GM21786 (cell line): Measurements from ENCODE around the gene NPC1L1.

Experiments
- ATAC-seq: cut with Tn5 transposase; IDR thresholded peaks from one replicate; pipeline ENCODE4 v1.9.1; 2021; ENCODE audit not compliant: unreplicated experiment

NPC1L1 gene, protein sequence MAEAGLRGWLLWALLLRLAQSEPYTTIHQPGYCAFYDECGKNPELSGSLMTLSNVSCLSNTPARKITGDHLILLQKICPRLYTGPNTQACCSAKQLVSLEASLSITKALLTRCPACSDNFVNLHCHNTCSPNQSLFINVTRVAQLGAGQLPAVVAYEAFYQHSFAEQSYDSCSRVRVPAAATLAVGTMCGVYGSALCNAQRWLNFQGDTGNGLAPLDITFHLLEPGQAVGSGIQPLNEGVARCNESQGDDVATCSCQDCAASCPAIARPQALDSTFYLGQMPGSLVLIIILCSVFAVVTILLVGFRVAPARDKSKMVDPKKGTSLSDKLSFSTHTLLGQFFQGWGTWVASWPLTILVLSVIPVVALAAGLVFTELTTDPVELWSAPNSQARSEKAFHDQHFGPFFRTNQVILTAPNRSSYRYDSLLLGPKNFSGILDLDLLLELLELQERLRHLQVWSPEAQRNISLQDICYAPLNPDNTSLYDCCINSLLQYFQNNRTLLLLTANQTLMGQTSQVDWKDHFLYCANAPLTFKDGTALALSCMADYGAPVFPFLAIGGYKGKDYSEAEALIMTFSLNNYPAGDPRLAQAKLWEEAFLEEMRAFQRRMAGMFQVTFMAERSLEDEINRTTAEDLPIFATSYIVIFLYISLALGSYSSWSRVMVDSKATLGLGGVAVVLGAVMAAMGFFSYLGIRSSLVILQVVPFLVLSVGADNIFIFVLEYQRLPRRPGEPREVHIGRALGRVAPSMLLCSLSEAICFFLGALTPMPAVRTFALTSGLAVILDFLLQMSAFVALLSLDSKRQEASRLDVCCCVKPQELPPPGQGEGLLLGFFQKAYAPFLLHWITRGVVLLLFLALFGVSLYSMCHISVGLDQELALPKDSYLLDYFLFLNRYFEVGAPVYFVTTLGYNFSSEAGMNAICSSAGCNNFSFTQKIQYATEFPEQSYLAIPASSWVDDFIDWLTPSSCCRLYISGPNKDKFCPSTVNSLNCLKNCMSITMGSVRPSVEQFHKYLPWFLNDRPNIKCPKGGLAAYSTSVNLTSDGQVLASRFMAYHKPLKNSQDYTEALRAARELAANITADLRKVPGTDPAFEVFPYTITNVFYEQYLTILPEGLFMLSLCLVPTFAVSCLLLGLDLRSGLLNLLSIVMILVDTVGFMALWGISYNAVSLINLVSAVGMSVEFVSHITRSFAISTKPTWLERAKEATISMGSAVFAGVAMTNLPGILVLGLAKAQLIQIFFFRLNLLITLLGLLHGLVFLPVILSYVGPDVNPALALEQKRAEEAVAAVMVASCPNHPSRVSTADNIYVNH (N-terminal part only)

DNA sequence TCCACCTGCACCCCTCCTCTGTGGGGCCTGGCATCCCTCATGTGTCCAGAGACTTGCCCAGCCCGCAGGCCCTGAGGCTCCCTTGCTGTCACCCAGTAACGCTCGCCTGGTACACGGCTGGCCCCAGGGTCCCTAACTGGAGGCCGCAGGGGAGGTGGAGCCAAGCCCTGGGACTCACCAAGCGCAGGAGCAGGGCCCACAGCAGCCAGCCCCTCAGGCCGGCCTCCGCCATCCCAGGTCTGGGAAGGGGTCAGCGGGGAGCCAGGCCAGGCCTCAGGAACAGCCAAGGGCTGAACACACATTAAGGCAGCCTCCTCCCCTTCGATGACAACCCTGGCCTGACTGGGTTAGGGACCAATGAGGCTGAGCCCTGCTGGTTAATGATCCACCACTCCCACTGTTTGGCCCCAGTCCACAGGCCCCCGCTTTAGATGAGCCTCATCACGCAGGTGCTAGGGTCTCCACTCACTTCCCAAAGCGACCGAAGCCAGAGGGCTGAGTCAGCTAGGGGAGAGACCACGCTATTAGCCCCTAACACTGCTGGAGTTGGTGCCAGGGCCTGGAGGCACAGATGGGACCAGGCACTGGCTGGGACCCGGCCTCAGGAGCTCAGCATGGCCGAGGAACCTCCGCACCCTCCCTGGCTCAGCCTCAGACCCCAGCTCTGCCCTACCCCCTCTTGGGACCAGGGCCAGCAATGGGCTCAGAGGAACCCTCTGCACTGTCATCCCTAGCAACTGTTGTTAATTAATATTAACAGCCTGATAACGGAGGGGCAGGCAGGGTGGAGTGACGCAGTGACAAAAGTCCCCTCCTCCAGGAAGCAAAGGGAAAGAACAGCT lies at the start of gene NPC1L1:
Gene NPC1L1, minus strand, starts transcription at position 303 of the 842 bp plus-strand sequence. Its CDS starts 71 bp downstream, at position 232.
- ATAC-seq: no peak

DNA sequence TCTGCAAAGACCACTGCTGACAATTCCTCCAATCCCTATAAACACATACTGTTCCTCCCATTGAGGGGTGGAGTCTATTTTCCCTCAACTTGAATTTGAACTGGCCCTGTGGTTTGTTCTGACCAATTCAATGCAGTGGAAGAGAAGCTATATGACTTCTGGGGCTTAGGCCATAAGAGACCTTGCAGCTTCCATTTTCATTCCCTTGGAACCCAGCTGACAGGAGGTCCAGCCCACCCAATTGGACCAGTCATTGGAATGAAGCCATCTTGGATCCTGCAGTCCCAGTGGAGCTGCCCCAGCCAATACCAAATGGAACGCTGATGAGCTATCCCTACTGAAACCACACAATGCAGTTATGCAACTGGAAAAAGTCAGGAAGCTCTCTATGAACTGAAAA lies 49.8 kb upstream of the NPC1L1 start:
- ATAC-seq: no peak

DNA sequence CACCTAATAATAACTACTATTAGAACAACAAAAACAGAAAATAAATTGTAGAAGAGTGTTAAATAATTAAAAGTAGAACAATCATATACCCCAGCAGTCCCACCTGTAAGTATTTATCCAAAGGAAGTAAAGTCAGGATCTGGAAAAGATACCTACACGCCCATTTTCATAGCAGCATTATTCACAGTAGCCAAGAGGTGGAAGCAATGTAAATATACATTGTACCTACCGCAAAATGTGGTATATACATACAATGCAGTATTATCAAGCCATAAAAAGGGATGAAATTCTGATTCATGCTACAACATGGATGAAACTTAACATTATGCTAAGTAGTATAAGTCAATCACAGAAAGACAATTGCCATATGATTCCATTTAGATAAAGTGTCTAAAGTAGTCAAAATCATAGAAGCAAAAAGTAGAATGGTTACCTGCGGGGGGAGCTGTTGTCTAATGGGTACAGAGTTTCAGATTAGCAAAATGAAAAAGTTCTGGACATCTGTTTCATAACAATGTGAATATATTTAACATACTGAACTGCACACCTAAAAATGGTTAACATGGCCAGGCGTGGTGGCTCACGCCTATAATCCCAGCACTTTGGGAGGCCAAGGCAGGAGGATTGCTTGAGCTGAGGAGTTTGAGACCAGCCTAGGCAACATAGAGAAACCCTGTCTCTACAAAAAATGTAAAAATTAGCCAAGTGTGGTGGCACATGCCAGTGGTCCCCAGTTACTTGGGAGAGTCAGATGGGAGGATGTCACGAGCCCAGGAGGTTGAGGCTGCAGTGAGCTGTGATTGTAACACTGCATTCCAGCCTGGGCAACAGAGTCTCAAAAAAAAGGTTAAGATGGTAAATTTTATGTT lies 46.9 kb upstream of the NPC1L1 start:
- no peak for ATAC-seq

DNA sequence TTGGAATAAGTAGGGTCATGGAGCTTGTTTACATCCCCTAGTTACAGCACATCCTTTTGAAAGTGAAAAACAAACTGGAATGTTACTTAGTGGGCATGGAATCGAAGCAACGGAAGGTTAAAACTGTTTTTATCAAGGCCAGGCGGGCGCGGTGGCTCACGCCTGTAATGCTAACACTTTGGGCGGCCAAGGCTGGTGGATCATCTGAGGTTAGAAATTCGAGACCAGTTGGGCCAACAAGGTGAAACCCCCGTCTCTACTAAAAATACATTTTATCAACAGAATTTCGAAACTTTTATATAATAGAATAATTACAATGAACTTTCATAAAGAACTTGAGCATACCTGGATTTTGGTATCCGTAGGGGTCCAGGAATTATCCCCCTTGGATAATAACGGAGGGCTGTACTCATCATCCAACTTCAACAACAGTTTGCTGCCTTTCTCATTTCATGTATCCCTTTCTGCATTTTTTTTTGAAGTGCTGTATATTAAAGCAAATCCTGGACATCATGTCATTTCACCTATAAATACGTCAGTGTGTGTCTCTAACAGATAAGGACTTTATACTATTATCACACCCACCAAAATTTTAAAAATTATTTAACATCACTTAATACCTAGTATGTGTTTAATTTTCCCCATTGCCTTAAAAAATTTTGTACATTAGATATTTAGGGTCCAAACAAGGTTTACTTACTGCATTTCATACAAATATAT lies 42.2 kb upstream of the NPC1L1 start:
- no peak for ATAC-seq

DNA sequence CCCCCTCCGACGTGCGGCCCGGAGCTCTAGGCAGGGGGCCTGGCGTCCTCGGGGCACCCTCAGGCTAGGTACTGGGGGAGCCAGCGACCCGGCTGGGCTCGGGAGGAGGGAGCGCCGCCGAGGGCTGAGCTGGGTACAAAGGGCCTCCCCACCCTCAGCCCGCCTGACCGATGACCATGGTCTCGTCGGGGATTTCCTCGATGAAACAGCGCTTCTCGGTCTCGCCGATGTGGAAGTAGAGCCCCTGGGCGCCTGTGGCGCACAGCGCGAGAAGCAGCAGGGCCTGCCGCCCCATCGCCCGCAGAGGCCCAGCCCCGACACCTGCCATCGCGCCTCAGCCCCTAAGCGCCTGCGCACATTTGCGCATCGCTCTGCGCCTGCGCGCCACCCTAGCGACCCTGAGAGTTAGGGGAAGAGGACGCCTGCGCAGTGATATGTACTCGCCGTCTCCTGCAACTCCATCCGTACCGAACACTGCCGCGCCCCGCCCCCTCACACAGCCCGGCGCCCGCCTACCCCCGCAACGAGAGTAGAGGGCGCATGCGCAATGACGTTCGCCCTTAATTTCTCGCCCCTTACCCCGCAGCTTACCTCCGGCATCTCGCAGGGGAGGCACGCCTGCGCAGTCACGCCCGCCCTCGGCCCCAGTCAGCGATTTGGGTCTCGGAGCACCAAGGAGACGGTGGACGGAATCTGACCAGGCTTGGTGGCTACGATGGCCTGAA lies 40.9 kb upstream of the NPC1L1 start, which contains the start of gene TMED4:
Gene TMED4, minus strand, starts transcription at position 353 of the 725 bp plus-strand sequence. Its CDS starts 25 bp downstream, at position 328.
- peak; percentile 80 for ATAC-seq

DNA sequence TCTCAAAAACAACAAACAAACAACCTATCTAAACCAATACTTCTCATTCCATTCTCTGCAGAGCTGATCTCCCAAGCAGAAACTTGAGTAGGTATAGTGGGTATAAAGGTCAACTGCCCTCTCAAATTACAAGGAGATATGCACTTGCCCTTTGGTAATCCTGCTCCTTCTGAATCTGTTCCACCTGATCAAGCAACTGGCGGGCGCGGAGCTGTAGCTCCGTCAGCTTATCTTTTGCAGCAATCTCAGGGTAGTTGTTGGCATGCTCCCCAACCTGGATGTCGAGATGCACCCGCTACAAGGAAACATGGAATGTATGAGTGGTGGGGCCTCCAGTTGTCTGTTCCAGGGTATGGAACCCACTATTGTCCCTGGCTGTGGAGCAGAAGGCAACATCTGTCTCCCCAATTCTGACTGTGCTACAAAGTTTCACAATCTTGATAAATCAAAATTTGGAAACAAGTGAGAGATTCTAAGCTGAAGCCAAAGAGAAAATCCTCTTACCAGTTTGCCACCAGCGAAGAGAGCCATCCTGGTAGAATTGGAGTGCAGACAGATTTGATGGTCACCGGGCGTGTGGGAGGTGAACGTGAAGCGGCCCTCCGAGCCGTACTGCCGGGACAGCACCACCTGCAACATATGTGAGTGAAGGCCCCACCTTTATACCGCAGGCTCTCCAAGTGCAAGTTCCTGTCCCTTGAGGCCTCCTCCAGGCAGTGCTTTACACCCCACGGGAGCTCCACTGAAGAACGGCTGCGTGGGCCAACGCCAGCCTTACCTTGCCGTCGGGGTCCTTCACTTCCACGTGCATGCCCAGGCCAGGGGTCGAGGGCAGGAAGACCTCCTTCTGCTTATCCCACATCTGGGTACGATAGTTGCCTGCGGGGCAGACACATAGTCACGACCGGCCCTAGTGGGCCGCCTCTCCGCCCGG lies 40.1 kb upstream of the NPC1L1 start:
- ATAC-seq: peak; percentile 26

DNA sequence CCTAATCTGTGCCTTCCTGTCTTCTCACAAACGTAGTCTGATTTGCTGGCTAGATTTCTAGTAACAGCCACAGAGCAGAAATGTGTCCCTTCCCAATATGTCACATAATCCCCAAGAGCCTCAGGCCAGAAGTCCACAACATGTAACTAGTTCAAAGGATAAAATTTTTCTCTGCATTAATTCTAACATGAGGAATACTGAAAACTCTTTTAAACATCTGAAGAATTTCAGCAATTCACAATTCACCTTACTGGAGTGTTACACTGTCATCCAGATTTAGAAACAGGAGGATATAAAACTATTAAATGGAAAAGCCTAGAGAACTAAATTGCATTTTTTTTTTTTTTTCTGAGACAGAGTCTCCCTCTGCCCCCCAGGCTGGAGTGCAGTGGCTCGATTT lies 35.1 kb upstream of the NPC1L1 start:
- no peak for ATAC-seq

DNA sequence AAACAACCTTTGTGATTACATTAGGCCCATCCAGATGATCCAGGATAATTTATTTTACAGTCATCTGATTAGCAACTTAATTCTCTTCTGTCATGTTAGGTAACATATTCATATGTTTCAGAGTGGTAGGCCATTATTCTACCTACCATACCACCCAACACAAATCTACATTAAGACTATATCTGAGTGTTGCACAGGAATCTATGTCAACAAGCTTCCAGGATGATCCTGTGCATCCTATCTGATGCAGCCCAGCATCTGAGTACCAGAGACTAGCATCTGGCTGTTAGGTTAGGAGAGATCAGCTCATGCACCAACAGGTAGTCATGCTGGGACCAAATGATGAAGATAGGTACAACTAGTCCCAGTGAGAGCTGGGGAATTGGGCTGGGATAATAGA lies 33.9 kb upstream of the NPC1L1 start:
- ATAC-seq: no peak

DNA sequence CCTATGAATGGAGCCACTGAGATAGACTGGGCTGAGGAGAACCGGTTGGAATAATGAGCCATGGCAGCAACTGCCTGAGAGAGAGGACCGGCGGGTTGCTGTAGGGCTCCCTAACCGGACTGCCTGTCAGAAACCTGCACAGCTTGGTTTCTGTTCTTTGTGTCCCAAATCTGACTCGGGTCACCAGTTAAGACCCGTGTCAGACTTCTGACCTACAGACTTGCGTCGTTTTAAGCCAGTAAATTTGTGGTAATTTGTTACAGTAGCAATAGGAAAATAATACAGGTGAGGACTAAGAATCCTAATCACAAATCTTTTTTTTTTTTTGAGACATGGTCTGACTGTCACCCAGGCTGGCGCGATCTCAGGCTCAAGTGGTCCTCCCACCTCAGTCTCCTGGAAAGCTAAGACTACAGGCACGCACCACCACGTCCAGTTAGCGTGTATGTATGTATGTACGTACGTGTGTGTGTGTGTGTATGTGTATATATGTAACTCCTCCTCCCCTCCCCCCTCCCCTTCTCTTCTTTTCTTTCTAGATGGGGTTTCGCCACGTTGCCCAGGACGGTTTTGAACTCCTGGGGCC lies 33.2 kb upstream of the NPC1L1 start:
- ATAC-seq: no peak

DNA sequence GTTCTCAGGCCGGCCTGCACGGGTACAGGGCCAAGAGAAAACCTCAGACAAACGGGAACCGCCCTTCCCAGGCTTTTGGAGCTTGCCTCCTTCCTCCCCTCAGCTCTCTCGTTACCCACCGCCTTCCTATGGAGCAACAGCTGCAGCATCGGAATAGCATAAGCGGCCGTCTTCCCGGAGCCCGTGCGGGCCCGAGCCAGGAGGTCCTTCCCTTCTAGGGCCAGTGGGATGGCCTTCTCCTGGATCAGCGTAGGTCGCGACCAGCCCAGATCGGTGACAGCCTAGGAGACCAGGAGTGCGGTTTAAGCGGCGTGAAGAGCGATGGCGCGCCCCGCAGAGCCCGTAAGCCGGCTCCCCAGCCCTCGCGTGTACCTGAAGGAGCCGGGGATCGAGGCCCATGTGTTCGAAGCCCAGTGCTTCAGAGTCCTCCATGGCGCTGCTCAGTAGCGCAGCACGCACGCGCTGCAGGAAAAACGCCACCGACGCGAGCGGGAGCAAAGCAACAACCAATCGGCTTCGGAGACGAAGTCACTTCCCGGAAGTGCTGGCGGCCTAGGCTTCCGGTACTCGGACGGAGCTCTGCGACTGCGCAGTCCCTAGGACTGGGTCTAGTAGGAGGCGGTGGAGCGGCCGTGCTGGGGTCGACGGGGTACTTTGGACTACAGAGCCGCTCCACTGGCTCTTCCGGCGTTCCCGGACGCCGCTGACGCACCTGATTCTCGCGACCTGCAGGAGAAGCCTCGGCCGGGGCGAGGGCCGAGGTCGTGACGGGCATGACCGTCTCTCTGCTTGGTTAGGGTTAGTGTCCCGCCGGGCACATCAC lies 32.5 kb upstream of the NPC1L1 start, which contains the start of gene DDX56:
Gene DDX56, minus strand, starts transcription at position 445 of the 823 bp plus-strand sequence. Its CDS starts 13 bp downstream, at position 432.
- ATAC-seq: peak; percentile 90

DNA sequence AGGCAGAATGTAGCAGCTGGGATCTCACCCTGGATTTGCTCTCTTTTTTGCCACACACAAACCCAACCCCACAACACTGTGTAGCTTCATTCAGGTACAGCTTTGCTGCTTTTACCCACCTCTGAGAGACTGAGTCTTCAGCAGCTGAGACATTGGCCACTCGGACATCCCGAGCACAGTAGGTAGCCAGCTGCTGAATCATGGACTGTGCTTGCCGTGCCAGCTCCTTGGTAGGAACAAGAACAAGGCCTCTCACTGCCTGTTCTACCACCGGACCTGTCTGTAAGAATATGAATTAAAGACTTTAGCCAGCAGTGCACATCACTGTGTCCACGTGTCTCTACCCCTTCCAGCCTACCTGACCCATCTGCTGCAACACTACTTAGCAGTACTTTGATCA lies 31.6 kb upstream of the NPC1L1 start:
- no peak for ATAC-seq

DNA sequence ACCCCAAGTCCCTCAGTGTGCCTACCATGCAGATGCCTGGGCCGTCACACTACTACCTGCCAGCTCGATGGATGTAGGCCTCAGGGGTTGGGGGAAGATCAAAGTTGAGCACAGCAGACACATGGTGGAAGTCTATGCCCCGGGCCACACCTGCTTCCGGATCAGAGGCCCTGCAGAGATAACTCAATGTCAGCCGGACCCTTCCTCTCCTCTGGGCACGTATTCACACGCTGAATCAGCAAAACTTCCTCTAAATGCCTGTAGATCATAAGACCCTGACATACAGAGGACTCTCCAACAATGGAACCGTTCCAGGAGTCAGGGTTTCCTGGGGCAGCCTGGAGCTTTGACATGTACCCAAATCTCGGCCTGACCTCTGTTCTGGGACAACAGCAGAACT lies 28.8 kb upstream of the NPC1L1 start:
- no peak for ATAC-seq

DNA sequence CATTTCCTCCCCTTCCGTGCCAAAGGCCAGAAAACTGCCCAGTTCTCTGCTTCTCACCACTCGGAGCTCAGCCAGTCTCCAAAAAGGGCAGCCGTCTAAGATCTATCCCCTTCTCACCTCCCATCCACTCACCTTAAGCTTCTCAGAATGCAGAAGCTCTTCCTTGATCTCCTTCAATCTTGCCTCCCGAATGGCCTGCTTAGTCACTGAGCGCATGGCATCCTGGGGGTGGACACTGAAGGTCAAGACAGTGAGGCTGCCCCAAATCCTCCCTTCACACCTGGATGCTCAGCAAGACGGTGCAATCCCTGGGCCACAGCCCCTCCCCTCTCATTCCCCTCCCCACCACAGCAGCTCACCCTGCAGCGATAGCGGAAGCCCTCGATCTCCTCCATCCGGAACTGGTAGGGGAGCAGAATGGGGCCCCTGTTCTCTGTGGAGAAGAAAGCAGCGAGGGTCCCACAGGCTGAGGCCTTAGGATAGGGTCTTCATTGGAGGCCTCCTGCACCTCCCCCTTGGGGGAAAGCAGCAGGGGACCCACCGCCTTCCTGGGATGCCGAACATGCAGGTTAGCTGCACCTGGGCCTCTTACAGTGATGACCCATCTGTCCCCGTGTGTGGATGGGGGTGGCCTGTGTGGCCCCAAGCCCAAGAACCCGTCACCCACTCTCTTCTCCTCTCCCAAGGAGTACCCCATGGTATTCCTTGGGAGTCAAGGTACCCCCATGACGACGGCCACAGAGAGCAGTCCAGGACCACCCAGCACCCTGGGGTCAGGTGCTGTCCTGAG lies 27.8 kb upstream of the NPC1L1 start:
- no peak for ATAC-seq

DNA sequence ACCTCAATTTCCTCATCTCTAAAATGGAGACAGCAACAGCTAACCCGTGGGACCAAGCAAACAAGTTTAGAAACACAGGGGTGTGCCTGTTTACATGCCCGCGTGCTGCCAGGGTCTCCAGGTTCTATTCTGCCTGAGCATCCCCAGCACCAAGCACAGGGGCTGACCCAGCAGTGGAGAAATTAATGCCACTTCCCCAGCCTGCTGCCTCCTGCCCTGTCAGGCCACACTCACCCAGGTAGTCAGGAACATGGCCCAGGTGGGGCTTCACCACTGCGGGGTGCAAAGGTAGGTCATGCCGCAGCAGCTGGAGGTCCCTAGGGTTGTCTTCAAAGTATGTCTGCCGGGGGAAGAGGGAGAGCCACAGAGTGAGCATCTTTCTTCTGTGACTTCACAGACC lies 26.8 kb upstream of the NPC1L1 start:
- ATAC-seq: no peak

DNA sequence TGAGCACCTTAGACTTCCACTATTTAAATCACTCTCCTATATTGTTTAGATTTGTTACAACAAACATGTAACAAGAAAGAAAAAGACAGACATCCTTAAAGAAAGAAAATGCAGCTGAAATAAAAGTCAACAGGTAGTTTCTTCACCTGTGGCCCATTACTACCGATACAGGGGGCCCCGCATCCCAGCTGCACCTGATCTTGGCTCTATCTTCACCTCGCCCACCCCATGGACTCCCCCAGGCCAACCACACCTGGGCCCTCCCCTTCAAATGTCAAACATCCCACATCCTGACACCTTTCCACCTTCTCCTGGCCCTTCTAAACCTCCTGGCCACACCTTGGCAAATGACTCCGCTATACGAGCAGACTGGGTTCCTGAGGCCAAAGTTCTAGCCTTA lies 25.6 kb upstream of the NPC1L1 start:
- ATAC-seq: no peak
